ENCODE measurements around the gene EN1. TPM values are rescaled to one million over a fixed set of nuclear protein-coding genes. Genes with fewer than 3 reads are reported as not detected.

Gene EN1
- total RNA-seq, 1 experiment from 2014 or later, result not detected

- CTCF ChIA-PET, result interaction anchor here (3.4 kb wide), 1 partner anchor 38 kb away, joined by 15 read pairs; no protein-coding TSS in a partner anchor
- DNase-seq (ENCODE audit: low spot score) (no peak), ATAC-seq (no peak)
- no peak overlapping the region for H3K4me3 Mint-ChIP-seq
- TF ChIP-seq ATF6 (CRISPR knock-in tag; IDR thresholded peaks at IDR 0.05) (no peak), CBFB (CRISPR knock-in tag; IDR thresholded peaks at IDR 0.05; ENCODE audit: low read depth) (no peak), GRHL2 (CRISPR knock-in tag; IDR thresholded peaks at IDR 0.05; ENCODE audit: insufficient replicate concordance, severe bottlenecking) (no peak), ZNF317 (CRISPR knock-in tag; IDR thresholded peaks at IDR 0.05; ENCODE audit: borderline replicate concordance, low read depth) (no peak), TCF7 (CRISPR knock-in tag; IDR thresholded peaks at IDR 0.05; ENCODE audit: low read depth) (no peak), MLX (CRISPR knock-in tag; IDR thresholded peaks at IDR 0.05) (no peak), CREM (CRISPR knock-in tag; IDR thresholded peaks at IDR 0.05) (no peak), ZMAT4 (CRISPR knock-in tag; IDR thresholded peaks at IDR 0.05) (no peak), NFYB (CRISPR knock-in tag; conservative IDR thresholded peaks at IDR 0.05; ENCODE audit: low read depth) (no peak), ZBTB21 (CRISPR knock-in tag; IDR thresholded peaks at IDR 0.05; ENCODE audit: borderline replicate concordance) (no peak), ELF4 (CRISPR knock-in tag; IDR thresholded peaks at IDR 0.05; ENCODE audit: low read depth) (no peak), EMX1 (CRISPR knock-in tag; IDR thresholded peaks at IDR 0.05) (no peak), ATF1 (CRISPR knock-in tag; IDR thresholded peaks at IDR 0.05) (no peak), USF2 (CRISPR knock-in tag; IDR thresholded peaks at IDR 0.05) (no peak), ZNF396 (CRISPR knock-in tag; IDR thresholded peaks at IDR 0.05; ENCODE audit: borderline replicate concordance) (no peak)
- TF ChIP-seq, protein P1, sequence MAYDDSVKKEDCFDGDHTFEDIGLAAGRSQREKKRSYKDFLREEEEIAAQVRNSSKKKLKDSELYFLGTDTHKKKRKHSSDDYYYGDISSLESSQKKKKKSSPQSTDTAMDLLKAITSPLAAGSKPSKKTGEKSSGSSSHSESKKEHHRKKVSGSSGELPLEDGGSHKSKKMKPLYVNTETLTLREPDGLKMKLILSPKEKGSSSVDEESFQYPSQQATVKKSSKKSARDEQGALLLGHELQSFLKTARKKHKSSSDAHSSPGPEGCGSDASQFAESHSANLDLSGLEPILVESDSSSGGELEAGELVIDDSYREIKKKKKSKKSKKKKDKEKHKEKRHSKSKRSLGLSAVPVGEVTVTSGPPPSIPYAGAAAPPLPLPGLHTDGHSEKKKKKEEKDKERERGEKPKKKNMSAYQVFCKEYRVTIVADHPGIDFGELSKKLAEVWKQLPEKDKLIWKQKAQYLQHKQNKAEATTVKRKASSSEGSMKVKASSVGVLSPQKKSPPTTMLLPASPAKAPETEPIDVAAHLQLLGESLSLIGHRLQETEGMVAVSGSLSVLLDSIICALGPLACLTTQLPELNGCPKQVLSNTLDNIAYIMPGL (CRISPR knock-in tag; IDR thresholded peaks at IDR 0.05), result no peak
- TF ChIP-seq, protein P2, sequence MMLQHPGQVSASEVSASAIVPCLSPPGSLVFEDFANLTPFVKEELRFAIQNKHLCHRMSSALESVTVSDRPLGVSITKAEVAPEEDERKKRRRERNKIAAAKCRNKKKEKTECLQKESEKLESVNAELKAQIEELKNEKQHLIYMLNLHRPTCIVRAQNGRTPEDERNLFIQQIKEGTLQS (CRISPR knock-in tag; conservative IDR thresholded peaks at IDR 0.05), result no peak
- TF ChIP-seq, protein P3, sequence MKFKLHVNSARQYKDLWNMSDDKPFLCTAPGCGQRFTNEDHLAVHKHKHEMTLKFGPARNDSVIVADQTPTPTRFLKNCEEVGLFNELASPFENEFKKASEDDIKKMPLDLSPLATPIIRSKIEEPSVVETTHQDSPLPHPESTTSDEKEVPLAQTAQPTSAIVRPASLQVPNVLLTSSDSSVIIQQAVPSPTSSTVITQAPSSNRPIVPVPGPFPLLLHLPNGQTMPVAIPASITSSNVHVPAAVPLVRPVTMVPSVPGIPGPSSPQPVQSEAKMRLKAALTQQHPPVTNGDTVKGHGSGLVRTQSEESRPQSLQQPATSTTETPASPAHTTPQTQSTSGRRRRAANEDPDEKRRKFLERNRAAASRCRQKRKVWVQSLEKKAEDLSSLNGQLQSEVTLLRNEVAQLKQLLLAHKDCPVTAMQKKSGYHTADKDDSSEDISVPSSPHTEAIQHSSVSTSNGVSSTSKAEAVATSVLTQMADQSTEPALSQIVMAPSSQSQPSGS (CRISPR knock-in tag; IDR thresholded peaks at IDR 0.05; ENCODE audit: borderline replicate concordance, low read depth), result no peak
- TF ChIP-seq, protein P4, sequence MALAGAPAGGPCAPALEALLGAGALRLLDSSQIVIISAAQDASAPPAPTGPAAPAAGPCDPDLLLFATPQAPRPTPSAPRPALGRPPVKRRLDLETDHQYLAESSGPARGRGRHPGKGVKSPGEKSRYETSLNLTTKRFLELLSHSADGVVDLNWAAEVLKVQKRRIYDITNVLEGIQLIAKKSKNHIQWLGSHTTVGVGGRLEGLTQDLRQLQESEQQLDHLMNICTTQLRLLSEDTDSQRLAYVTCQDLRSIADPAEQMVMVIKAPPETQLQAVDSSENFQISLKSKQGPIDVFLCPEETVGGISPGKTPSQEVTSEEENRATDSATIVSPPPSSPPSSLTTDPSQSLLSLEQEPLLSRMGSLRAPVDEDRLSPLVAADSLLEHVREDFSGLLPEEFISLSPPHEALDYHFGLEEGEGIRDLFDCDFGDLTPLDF (CRISPR knock-in tag; IDR thresholded peaks at IDR 0.05), result no peak
- H3K4me1 Mint-ChIP-seq, result peaks cover 42% of the 10 kb centered on the region
- H3K27ac Mint-ChIP-seq, result no peak overlapping the region
- peaks cover 15% of the 10 kb centered on the region for H3K27me3 Mint-ChIP-seq (ENCODE audit: low read depth)
- no peaks in the 10 kb centered on the region for H3K36me3 Mint-ChIP-seq
- H3K9me3 Mint-ChIP-seq, result no peaks in the 10 kb centered on the region
- POLR2A ChIA-PET, result no interaction called here
Measured at GRCh38 chr2:118817469-118817868, 30.0 kb downstream of the EN1 start.
